ENCODE measurements around the gene PGLYRP2. TPM values are rescaled to one million over a fixed set of nuclear protein-coding genes. Genes with fewer than 3 reads are reported as not detected.

The PGLYRP2 gene
- total RNA-seq, 1 donor from 2014 or later = not detected

DNA sequence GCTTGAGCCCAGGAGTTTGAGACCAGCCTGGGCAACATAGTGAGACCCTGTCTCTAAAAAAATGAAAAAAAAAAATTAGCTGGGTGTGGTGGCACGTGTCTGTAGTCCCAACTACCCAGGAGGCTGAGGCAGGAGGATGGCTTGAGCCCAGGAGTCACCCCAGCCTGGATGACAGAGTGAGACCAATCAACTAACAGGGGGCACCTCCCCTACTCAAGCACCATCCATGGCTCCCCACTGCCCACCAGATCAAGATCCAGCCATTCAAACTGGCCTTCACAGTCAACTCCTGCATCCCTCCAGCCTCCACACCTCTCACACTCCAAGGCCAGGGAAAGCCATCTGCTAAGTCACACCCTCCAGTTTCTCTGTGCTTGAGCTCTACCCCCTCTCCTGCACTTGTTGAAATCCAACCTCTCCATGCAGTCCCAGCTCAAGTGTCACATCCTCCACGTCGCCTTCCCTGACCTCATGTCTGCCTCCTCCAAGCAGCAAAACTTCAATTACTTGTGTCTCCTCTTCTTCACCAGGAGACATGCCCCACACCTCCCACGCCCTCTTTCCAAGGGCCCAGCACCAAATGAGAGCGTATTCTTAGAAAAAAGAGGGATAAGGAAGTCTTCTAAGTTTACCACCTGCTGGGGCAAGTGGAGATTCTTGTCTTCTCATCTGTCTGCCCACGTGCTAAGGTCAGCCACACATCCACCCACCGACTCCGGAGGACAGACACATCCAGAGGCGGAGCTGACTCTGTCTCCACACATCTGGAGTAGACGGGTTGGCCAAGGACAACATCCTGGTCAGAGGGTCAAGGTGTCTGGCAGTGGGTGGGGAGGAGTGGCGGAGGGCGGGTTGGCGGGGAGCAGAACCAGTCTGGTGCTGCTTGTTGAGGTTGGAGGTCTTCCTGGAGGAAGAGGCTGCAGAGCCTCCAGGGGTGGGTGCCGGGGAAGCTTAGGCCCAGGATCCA, 28.1 kb upstream of the PGLYRP2 start:
- Histone ChIP-seq H3K9me3 (replicated peaks) (no peaks in the 10 kb centered on the region), H3K27ac (replicated peaks) (no peak overlapping the region), H3K4me1 (peaks cover 8% of the 10 kb centered on the region), H3K36me3 (no peaks in the 10 kb centered on the region), H3K4me3 (no peak overlapping the region), H3K27me3 (ENCODE audit: low read depth) (peaks cover 96% of the 10 kb centered on the region)
- TF ChIP-seq, protein P1, sequence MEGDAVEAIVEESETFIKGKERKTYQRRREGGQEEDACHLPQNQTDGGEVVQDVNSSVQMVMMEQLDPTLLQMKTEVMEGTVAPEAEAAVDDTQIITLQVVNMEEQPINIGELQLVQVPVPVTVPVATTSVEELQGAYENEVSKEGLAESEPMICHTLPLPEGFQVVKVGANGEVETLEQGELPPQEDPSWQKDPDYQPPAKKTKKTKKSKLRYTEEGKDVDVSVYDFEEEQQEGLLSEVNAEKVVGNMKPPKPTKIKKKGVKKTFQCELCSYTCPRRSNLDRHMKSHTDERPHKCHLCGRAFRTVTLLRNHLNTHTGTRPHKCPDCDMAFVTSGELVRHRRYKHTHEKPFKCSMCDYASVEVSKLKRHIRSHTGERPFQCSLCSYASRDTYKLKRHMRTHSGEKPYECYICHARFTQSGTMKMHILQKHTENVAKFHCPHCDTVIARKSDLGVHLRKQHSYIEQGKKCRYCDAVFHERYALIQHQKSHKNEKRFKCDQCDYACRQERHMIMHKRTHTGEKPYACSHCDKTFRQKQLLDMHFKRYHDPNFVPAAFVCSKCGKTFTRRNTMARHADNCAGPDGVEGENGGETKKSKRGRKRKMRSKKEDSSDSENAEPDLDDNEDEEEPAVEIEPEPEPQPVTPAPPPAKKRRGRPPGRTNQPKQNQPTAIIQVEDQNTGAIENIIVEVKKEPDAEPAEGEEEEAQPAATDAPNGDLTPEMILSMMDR (IDR thresholded peaks at IDR 0.05; ENCODE audit: borderline replicate concordance) = no peak
- intact Hi-C loops (cut with micrococcal nuclease) = no loop called here
- DNase-seq = no peak

- Histone ChIP-seq H3K4me3 (no peak overlapping the region), H3K9me3 (replicated peaks) (no peaks in the 10 kb centered on the region), H3K27me3 (ENCODE audit: low read depth) (peaks cover 94% of the 10 kb centered on the region), H3K36me3 (no peaks in the 10 kb centered on the region), H3K27ac (replicated peaks) (no peak overlapping the region), H3K4me1 (peaks cover 8% of the 10 kb centered on the region)
- DNase-seq = no peak
- TF ChIP-seq, protein P1 (IDR thresholded peaks at IDR 0.05; ENCODE audit: borderline replicate concordance) = no peak
- intact Hi-C loops (cut with micrococcal nuclease) = no loop called here
Observed at GRCh38 chr19:15506074-15506571, 26.8 kb upstream of the PGLYRP2 start.

- Histone ChIP-seq H3K9me3 (replicated peaks) (no peaks in the 10 kb centered on the region), H3K36me3 (no peaks in the 10 kb centered on the region), H3K4me1 (no peaks in the 10 kb centered on the region), H3K4me3 (no peak overlapping the region), H3K27me3 (ENCODE audit: low read depth) (peaks cover 75% of the 10 kb centered on the region), H3K27ac (replicated peaks) (no peak overlapping the region)
- TF ChIP-seq, protein P1 (IDR thresholded peaks at IDR 0.05; ENCODE audit: borderline replicate concordance) = no peak
- DNase-seq = no peak
- intact Hi-C loops (cut with micrococcal nuclease) = no loop called here
Observed at GRCh38 chr19:15502264-15502663, 23.0 kb upstream of the PGLYRP2 start.

- TF ChIP-seq, protein P1 (IDR thresholded peaks at IDR 0.05; ENCODE audit: borderline replicate concordance) = no peak
- Histone ChIP-seq H3K27ac (replicated peaks) (no peak overlapping the region), H3K4me1 (no peaks in the 10 kb centered on the region), H3K27me3 (ENCODE audit: low read depth) (peaks cover 68% of the 10 kb centered on the region), H3K36me3 (no peaks in the 10 kb centered on the region), H3K9me3 (replicated peaks) (no peaks in the 10 kb centered on the region), H3K4me3 (no peak overlapping the region)
- no peak for DNase-seq
- intact Hi-C loops (cut with micrococcal nuclease) = no loop called here
Observed at GRCh38 chr19:15501596-15501995, 22.3 kb upstream of the PGLYRP2 start.

DNA sequence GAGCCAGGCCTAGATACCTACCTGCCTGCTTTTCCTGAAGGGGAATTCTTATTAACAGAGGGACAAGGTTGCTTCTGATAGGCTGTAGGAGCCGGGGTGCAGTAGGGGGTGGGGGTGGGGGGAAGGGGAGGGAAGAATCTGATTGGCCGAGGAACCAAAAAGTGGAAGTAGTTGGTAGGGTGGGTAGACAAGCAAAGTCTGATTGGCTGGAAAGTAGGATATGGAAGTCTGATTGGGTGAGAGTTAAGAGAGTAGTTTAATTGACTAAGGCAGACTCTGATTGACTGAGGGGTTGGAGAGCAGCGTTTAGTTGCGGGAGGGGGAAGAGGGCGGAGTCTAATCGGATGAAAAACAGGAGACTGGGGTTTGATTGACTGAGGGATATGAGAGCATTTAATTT, 19.6 kb upstream of the PGLYRP2 start:
- no peak for DNase-seq
- intact Hi-C loops (cut with micrococcal nuclease) = no loop called here
- H3K36me3 ChIP-seq = no peaks in the 10 kb centered on the region
- H3K27me3 ChIP-seq (ENCODE audit: low read depth) = peaks cover 41% of the 10 kb centered on the region
- no peak overlapping the region for H3K4me3 ChIP-seq
- H3K9me3 ChIP-seq (replicated peaks) = no peaks in the 10 kb centered on the region
- TF ChIP-seq, protein P1 (IDR thresholded peaks at IDR 0.05; ENCODE audit: borderline replicate concordance) = no peak
- H3K27ac ChIP-seq (replicated peaks) = no peak overlapping the region
- no peaks in the 10 kb centered on the region for H3K4me1 ChIP-seq

Data from left ventricle myocardium inferior (tissue), 1 donor.